Neuronal stem cell (in vitro differentiated cells): Measurements from ENCODE around the gene MYO3B.

Experiments used
- DNase-seq: peaks from one replicate; pipeline ENCODE4 v3.0.0-alpha.2; 2013; ENCODE audit warnings: low spot score
- H2AFZ ChIP-seq: one replicate; pipeline ENCODE4 v1.6.1; 2013; ENCODE audit warnings: mild to moderate bottlenecking, low read length, inconsistent platforms
- H2AK5ac ChIP-seq: 2 replicates; pipeline ENCODE4 v1.6.1; 2013; ENCODE audit warnings: low read depth, mild to moderate bottlenecking, inconsistent platforms, low read length, moderate library complexity, mixed read lengths
- H2BK120ac ChIP-seq: 2 replicates; pipeline ENCODE4 v1.6.1; 2013; ENCODE audit warnings: low read depth, mild to moderate bottlenecking, inconsistent platforms, low read length, moderate library complexity, mixed read lengths
- H2BK12ac ChIP-seq: one replicate; pipeline ENCODE4 v1.6.1; 2013; ENCODE audit warnings: low read length, inconsistent platforms
- H2BK15ac ChIP-seq: 2 replicates; pipeline ENCODE4 v1.6.1; 2013; ENCODE audit warnings: mild to moderate bottlenecking, low read length, inconsistent platforms, mixed read lengths
- H2BK5ac ChIP-seq: one replicate; pipeline ENCODE4 v1.6.1; 2013; ENCODE audit warnings: inconsistent platforms, mild to moderate bottlenecking, low read length, moderate library complexity
- H3K14ac ChIP-seq: one replicate; pipeline ENCODE4 v1.6.1; 2013; ENCODE audit warnings: low read length, inconsistent platforms
- H3K18ac ChIP-seq: 2 replicates; pipeline ENCODE4 v1.6.1; 2013; ENCODE audit warnings: low read length, inconsistent platforms
- H3K23ac ChIP-seq: 2 replicates; pipeline ENCODE4 v1.6.1; 2013; ENCODE audit warnings: low read depth, mild to moderate bottlenecking, mixed read lengths, low read length, inconsistent platforms; ENCODE audit not compliant: poor library complexity
- H3K27ac ChIP-seq: replicated peaks from 3 replicates; pipeline ENCODE4 v1.5.1; 2013; ENCODE audit warnings: low read length, inconsistent platforms
- H3K27me3 ChIP-seq, 3 experiments: 2 replicates each; pipeline ENCODE4 v1.6.1; 2013; ENCODE audit warnings: low read length in 3 of 3, mild to moderate bottlenecking in 2 of 3, inconsistent platforms in 1 of 3, low read depth in 1 of 3, mixed read lengths in 1 of 3, moderate library complexity in 1 of 3; ENCODE audit not compliant: control insufficient read depth in 3 of 3, insufficient read depth in 3 of 3
- H3K36me3 ChIP-seq, 2 donors: replicated peaks in 1 of 2; 2 replicates each; pipeline ENCODE4 v1.6.1; 2013; ENCODE audit warnings: low read length in 2 of 2; ENCODE audit not compliant: control insufficient read depth in 2 of 2, insufficient read depth in 2 of 2
- H3K4ac ChIP-seq: 2 replicates; pipeline ENCODE4 v1.6.1; 2013; ENCODE audit warnings: inconsistent platforms, mild to moderate bottlenecking, low read length, moderate library complexity
- H3K4me1 ChIP-seq, 2 donors: 1 replicate in 1 of 2; 2 replicates in 1 of 2; pipeline ENCODE4 v1.6.1; 2013; ENCODE audit warnings: low read length in 2 of 2, low read depth in 1 of 2; ENCODE audit not compliant: control insufficient read depth in 2 of 2, insufficient read depth in 1 of 2
- H3K4me2 ChIP-seq: one replicate; pipeline ENCODE4 v1.6.1; 2013; ENCODE audit warnings: mild to moderate bottlenecking, low read length, inconsistent platforms; ENCODE audit not compliant: insufficient read depth, poor library complexity, severe bottlenecking
- H3K4me3 ChIP-seq, 2 donors: 2 replicates each; pipeline ENCODE4 v1.5.1; 2013; ENCODE audit warnings: low read length in 2 of 2, mild to moderate bottlenecking in 2 of 2, inconsistent platforms in 1 of 2, moderate library complexity in 1 of 2
- H3K79me1 ChIP-seq: one replicate; pipeline ENCODE4 v1.6.1; 2013; ENCODE audit warnings: low read depth, mild to moderate bottlenecking, inconsistent platforms, low read length, moderate library complexity
- H3K9ac ChIP-seq: one replicate; pipeline ENCODE4 v1.6.1; 2013; ENCODE audit warnings: mild to moderate bottlenecking, low read depth, low read length, inconsistent platforms; ENCODE audit not compliant: poor library complexity
- H3K9me3 ChIP-seq, 2 donors: replicated peaks in 1 of 2; 2 replicates each; pipeline versions ENCODE3 to v1.6.1; 2013; ENCODE audit warnings: low read length in 2 of 2, mild to moderate bottlenecking in 2 of 2, inconsistent platforms in 1 of 2, low read depth in 1 of 2, mixed read lengths in 1 of 2, moderate library complexity in 1 of 2; ENCODE audit not compliant: control insufficient read depth in 2 of 2, insufficient read depth in 1 of 2
- H4K8ac ChIP-seq: one replicate; pipeline ENCODE4 v1.6.1; 2013; ENCODE audit warnings: low read depth, mild to moderate bottlenecking, inconsistent platforms, low read length, moderate library complexity
- H4K91ac ChIP-seq: one replicate; pipeline ENCODE4 v1.6.1; 2013; ENCODE audit warnings: low read length, low read depth, mild to moderate bottlenecking, inconsistent platforms; ENCODE audit not compliant: poor library complexity
- WGBS, 2 donors: extraction: QIAGEN DNeasy Blood & Tissue Kit; methylation state at CpG; one replicate each; pipeline ENCODE4 v1.1.7; 2013; ENCODE audit warnings: missing lambda C conversion rate in 2 of 2, mixed read lengths in 1 of 2; ENCODE audit not compliant: insufficient read length in 2 of 2, insufficient replicate concordance in 1 of 2; ENCODE audit errors: extremely low coverage in 2 of 2; 5-methylcytosine and 5-hydroxymethylcytosine counted together

MYO3B gene

GRCh38 chr2:170381678-170382077, 203.7 kb downstream of the MYO3B start:
- H2BK5ac ChIP-seq = no peak overlapping the region
- H2BK15ac ChIP-seq = no peak overlapping the region
- H3K36me3 ChIP-seq = peaks cover 0 to 2% of the 10 kb centered on the region in 2 donors
- no peak for DNase-seq
- H3K23ac ChIP-seq = no peak overlapping the region
- no peak overlapping the region for H2BK12ac ChIP-seq
- no peaks in the 10 kb centered on the region for H3K9me3 ChIP-seq
- H3K18ac ChIP-seq = no peak overlapping the region
- no peak overlapping the region for H3K4me2 ChIP-seq
- no peak overlapping the region for H3K4ac ChIP-seq
- H4K8ac ChIP-seq = no peak overlapping the region
- peaks cover 0 to 8% (median 0%) of the 10 kb centered on the region in 3 experiments for H3K27me3 ChIP-seq
- no peak overlapping the region for H3K27ac ChIP-seq
- no peak overlapping the region for H2BK120ac ChIP-seq
- no peak overlapping the region for H4K91ac ChIP-seq
- WGBS, 2 donors = no CpG with 5 or more reads among the region's 2 CpGs
- H3K14ac ChIP-seq = no peak overlapping the region
- H3K4me3 ChIP-seq = no peak overlapping the region
- no peaks in the 10 kb centered on the region for H3K79me1 ChIP-seq
- H3K4me1 ChIP-seq = no peaks in the 10 kb centered on the region
- H3K9ac ChIP-seq = no peak overlapping the region
- H2AFZ ChIP-seq = no peak overlapping the region
- H2AK5ac ChIP-seq = no peak overlapping the region

- H3K18ac ChIP-seq = no peak overlapping the region
- no peak overlapping the region for H4K8ac ChIP-seq
- H3K27ac ChIP-seq = no peak overlapping the region
- H3K4me3 ChIP-seq = no peak overlapping the region
- no peaks in the 10 kb centered on the region for H3K79me1 ChIP-seq
- no peak overlapping the region for H2BK5ac ChIP-seq
- no CpG with 5 or more reads among the region's 3 CpGs for WGBS, 2 donors
- H2AFZ ChIP-seq = no peak overlapping the region
- no peak overlapping the region for H3K4ac ChIP-seq
- H4K91ac ChIP-seq = no peak overlapping the region
- H3K36me3 ChIP-seq = peaks cover 0 to 6% of the 10 kb centered on the region in 2 donors
- H3K9ac ChIP-seq = no peak overlapping the region
- DNase-seq = no peak
- no peak overlapping the region for H3K4me2 ChIP-seq
- no peak overlapping the region for H2BK12ac ChIP-seq
- H3K23ac ChIP-seq = no peak overlapping the region
- no peak overlapping the region for H2BK15ac ChIP-seq
- no peak overlapping the region for H2AK5ac ChIP-seq
- H3K27me3 ChIP-seq = peaks cover 0 to 12% (median 0%) of the 10 kb centered on the region in 3 experiments
- H3K9me3 ChIP-seq = no peaks in the 10 kb centered on the region
- no peak overlapping the region for H2BK120ac ChIP-seq
- H3K4me1 ChIP-seq = no peaks in the 10 kb centered on the region
- H3K14ac ChIP-seq = no peak overlapping the region
Measured at GRCh38 chr2:170386554-170386953, 208.6 kb downstream of the MYO3B start.

- Histone ChIP-seq H2BK120ac (no peak overlapping the region), H4K91ac (no peak overlapping the region), H3K4me2 (no peak overlapping the region), H4K8ac (no peak overlapping the region), H3K14ac (no peak overlapping the region), H2BK12ac (no peak overlapping the region), H3K4ac (no peak overlapping the region), H3K4me3 (no peak overlapping the region), H2BK5ac (no peak overlapping the region), H2AFZ (no peak overlapping the region), H3K4me1 (no peaks in the 10 kb centered on the region), H3K9ac (no peak overlapping the region), H3K79me1 (no peaks in the 10 kb centered on the region), H3K36me3 (peaks cover 0 to 8% of the 10 kb centered on the region in 2 donors), H3K23ac (no peak overlapping the region), H3K27me3 (peaks cover 0 to 8% (median 0%) of the 10 kb centered on the region in 3 experiments), H3K18ac (no peak overlapping the region), H2AK5ac (no peak overlapping the region), H3K9me3 (no peaks in the 10 kb centered on the region), H3K27ac (no peak overlapping the region), H2BK15ac (no peak overlapping the region)
- WGBS, 2 donors = no CpG with 5 or more reads among the region's 2 CpGs
- DNase-seq = no peak
Measured at GRCh38 chr2:170391018-170391417, 213.1 kb downstream of the MYO3B start.

GRCh38 chr2:170391697-170392096, 213.8 kb downstream of the MYO3B start:
- Histone ChIP-seq H3K23ac (no peak overlapping the region), H3K27me3 (peaks cover 0 to 8% (median 0%) of the 10 kb centered on the region in 3 experiments), H4K8ac (no peak overlapping the region), H3K36me3 (peaks cover 0 to 8% of the 10 kb centered on the region in 2 donors), H3K14ac (no peak overlapping the region), H3K9ac (no peak overlapping the region), H3K18ac (no peak overlapping the region), H3K4me2 (no peak overlapping the region), H2BK12ac (no peak overlapping the region), H2AFZ (no peak overlapping the region), H3K27ac (no peak overlapping the region), H2BK120ac (no peak overlapping the region), H2BK5ac (no peak overlapping the region), H2AK5ac (no peak overlapping the region), H3K4ac (no peak overlapping the region), H4K91ac (no peak overlapping the region), H3K79me1 (no peaks in the 10 kb centered on the region), H3K4me1 (no peaks in the 10 kb centered on the region), H3K9me3 (no peaks in the 10 kb centered on the region), H2BK15ac (no peak overlapping the region), H3K4me3 (no peak overlapping the region)
- WGBS, 2 donors = no CpG with 5 or more reads among the region's 5 CpGs
- no peak for DNase-seq
